SK-N-SH treated with all-trans-retinoic acid at 6 μM for 48 hours (cell line): ENCODE measurements around the gene GASK1B.

ENCODE experiments used
- ATAC-seq: fragments of 200-7000 bp; cut with Tn5 transposase; 3 replicates; pipeline ENCODE4 v1.9.1; 2020; ENCODE audit warnings: mild to moderate bottlenecking, moderate library complexity
- ARNTL ChIP-seq: fragments of 450-650 bp; formaldehyde crosslinking; IDR thresholded peaks from 2 replicates; pipeline ENCODE4 v1.5.0; 2020; ENCODE audit warnings: low read depth, mild to moderate bottlenecking, moderate library complexity, borderline replicate concordance
- BACH2 ChIP-seq: fragments of 250-450 bp; sonication (Bioruptor Pico); IDR thresholded peaks from 2 replicates; pipeline ENCODE4 v1.9.0; 2021; ENCODE audit warnings: mild to moderate bottlenecking, borderline replicate concordance
- CREB5 ChIP-seq: fragments of 250-450 bp; sonication (Bioruptor Pico); IDR thresholded peaks from 2 replicates; pipeline ENCODE4 v1.5.1; 2020; ENCODE audit warnings: low read depth, mild to moderate bottlenecking, moderate library complexity
- CSDC2 ChIP-seq: fragments of 250-450 bp; sonication (Bioruptor Pico); IDR thresholded peaks from 2 replicates; pipeline ENCODE4 v1.5.0; 2020; ENCODE audit warnings: mild to moderate bottlenecking, moderate library complexity
- GLIS3 ChIP-seq: fragments of 250-450 bp; sonication (Bioruptor Pico); IDR thresholded peaks from 2 replicates; pipeline ENCODE4 v1.5.0; 2020; ENCODE audit warnings: mild to moderate bottlenecking, moderate library complexity
- OSR1 ChIP-seq: fragments of 250-450 bp; sonication (Bioruptor Pico); IDR thresholded peaks from 2 replicates; pipeline ENCODE4 v1.8.0; 2022; ENCODE audit warnings: moderate library complexity, mild to moderate bottlenecking, inconsistent platforms
- PATZ1 ChIP-seq: fragments of 250-450 bp; sonication (Bioruptor Pico); IDR thresholded peaks from 2 replicates; pipeline ENCODE4 v1.8.0; 2020; ENCODE audit warnings: mild to moderate bottlenecking, moderate library complexity, borderline replicate concordance
- PPARA ChIP-seq: fragments of 250-450 bp; sonication (Bioruptor Pico); IDR thresholded peaks from 2 replicates; pipeline ENCODE4 v1.5.0; 2020; ENCODE audit warnings: mild to moderate bottlenecking, borderline replicate concordance
- RARB ChIP-seq: fragments of 250-450 bp; sonication (Bioruptor Pico); IDR thresholded peaks from 2 replicates; pipeline ENCODE4 v1.8.0; 2021; ENCODE audit warnings: mild to moderate bottlenecking, moderate library complexity
- SNAI2 ChIP-seq: fragments of 250-450 bp; sonication (Bioruptor Pico); IDR thresholded peaks from 2 replicates; pipeline ENCODE4 v1.5.0; 2020; ENCODE audit warnings: mild to moderate bottlenecking, moderate library complexity
- TCF4 ChIP-seq: fragments of 250-450 bp; sonication (Bioruptor Pico); IDR thresholded peaks from 2 replicates; pipeline ENCODE4 v1.8.0; 2021; ENCODE audit warnings: mild to moderate bottlenecking, moderate library complexity, borderline replicate concordance
- TOX ChIP-seq: fragments of 250-450 bp; sonication (Bioruptor Pico); IDR thresholded peaks from 2 replicates; pipeline ENCODE4 v1.8.0; 2021; ENCODE audit warnings: mild to moderate bottlenecking, moderate library complexity, borderline replicate concordance
- TSHZ2 ChIP-seq: fragments of 250-450 bp; sonication (Bioruptor Pico); IDR thresholded peaks from 2 replicates; pipeline ENCODE4 v1.5.0; 2020; ENCODE audit warnings: mild to moderate bottlenecking, moderate library complexity
- ZFP3 ChIP-seq: fragments of 250-450 bp; sonication (Bioruptor Pico); IDR thresholded peaks from 2 replicates; pipeline ENCODE4 v1.5.0; 2020; ENCODE audit warnings: mild to moderate bottlenecking, moderate library complexity
- ZNF565 ChIP-seq: fragments of 450-650 bp; formaldehyde crosslinking; conservative IDR thresholded peaks from 2 replicates; pipeline ENCODE4 v1.5.0; 2020; ENCODE audit warnings: low read depth, mild to moderate bottlenecking, moderate library complexity
- ZNF70 ChIP-seq: fragments of 450-650 bp; formaldehyde crosslinking; IDR thresholded peaks from 2 replicates; pipeline ENCODE4 v1.5.0; 2020; ENCODE audit warnings: mild to moderate bottlenecking, moderate library complexity
- TF ChIP-seq, protein P1 (sequence below): fragments of 250-450 bp; sonication (Bioruptor Pico); IDR thresholded peaks from 2 replicates; pipeline ENCODE4 v1.5.1; 2021; ENCODE audit warnings: mild to moderate bottlenecking, moderate library complexity

Gene GASK1B

DNA sequence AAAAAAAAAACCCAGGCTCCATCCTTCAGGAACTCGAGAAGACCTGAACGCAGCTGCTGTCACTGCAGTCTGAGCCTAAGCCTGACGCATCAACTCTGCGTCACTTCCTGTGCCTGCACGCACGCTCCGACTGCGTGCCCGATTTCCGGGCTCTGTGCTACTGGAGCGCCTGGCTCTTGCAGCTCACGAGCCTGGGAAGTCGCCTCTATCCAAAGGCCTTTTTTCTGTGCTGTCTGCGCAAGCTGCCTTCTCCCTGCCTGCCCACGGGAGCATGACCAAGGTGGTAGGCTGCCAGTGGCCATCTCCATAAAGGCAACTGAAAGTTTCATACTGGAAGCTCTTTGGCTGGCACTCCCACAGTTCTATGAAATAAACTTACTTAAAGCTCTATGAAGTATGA lies 9.9 kb upstream of the GASK1B start (continued):
- no peak for TF ChIP-seq CREB5 (CRISPR knock-in tag)
- no peak for TF ChIP-seq OSR1 (CRISPR knock-in tag)
- TF ChIP-seq CSDC2 (CRISPR knock-in tag), result no peak
- no peak for TF ChIP-seq GLIS3 (CRISPR knock-in tag)
- TF ChIP-seq TOX (CRISPR knock-in tag), result no peak
- TF ChIP-seq PPARA (CRISPR knock-in tag), result no peak
- TF ChIP-seq BACH2 (CRISPR knock-in tag), result no peak
- TF ChIP-seq ZFP3 (CRISPR knock-in tag), result no peak
- TF ChIP-seq SNAI2 (CRISPR knock-in tag), result no peak

DNA sequence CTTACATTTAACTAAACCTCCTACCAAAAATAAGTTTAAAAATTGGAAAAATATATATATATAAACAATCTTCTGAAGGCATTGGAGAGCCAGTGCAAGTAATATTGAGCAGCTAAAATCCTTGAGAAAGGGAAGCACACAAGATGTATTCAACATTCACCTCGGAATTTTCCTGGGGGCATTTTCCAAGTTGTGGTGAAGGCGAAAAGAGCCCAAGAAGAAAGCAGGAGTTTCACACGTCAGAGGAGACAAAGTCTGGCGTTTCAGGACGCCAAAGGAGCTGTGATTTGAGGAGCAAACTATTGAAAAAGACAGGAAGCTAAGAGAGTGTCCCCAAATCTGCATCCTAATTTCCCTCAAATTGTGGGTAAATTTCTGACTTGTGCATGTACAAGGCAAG lies 9.1 kb upstream of the GASK1B start:
- TF ChIP-seq ZNF70 (CRISPR knock-in tag) (no peak), TOX (CRISPR knock-in tag) (no peak), SNAI2 (CRISPR knock-in tag) (no peak), RARB (CRISPR knock-in tag) (no peak), OSR1 (CRISPR knock-in tag) (no peak), BACH2 (CRISPR knock-in tag) (no peak), CREB5 (CRISPR knock-in tag) (no peak), PATZ1 (CRISPR knock-in tag) (no peak)
- TF ChIP-seq, protein P1, sequence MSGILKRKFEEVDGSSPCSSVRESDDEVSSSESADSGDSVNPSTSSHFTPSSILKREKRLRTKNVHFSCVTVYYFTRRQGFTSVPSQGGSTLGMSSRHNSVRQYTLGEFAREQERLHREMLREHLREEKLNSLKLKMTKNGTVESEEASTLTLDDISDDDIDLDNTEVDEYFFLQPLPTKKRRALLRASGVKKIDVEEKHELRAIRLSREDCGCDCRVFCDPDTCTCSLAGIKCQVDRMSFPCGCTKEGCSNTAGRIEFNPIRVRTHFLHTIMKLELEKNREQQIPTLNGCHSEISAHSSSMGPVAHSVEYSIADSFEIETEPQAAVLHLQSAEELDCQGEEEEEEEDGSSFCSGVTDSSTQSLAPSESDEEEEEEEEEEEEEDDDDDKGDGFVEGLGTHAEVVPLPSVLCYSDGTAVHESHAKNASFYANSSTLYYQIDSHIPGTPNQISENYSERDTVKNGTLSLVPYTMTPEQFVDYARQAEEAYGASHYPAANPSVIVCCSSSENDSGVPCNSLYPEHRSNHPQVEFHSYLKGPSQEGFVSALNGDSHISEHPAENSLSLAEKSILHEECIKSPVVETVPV (CRISPR knock-in tag), result no peak
- ATAC-seq, result no peak

DNA sequence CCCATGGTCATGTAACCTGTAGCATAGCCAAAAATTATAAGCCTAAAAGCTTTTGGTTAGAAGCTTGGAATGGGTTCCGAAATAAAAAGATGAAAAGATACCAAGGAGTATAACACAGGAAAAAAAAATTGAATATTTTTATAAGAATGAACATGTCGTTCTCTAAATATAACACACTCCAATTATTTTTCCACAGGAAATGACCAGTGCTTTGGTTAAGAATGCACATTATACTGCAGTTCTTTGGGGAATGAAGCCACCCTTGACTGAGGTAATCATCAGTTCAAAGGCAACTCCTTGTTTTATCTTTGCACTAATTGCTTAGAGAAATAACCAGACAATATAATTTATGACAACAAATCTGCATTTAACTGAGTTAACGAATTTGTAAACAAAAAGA lies 6.6 kb upstream of the GASK1B start:
- no peak for ATAC-seq
- TF ChIP-seq TSHZ2 (CRISPR knock-in tag), result no peak
- TF ChIP-seq BACH2 (CRISPR knock-in tag), result no peak
- no peak for TF ChIP-seq TCF4
- no peak for TF ChIP-seq GLIS3 (CRISPR knock-in tag)

DNA sequence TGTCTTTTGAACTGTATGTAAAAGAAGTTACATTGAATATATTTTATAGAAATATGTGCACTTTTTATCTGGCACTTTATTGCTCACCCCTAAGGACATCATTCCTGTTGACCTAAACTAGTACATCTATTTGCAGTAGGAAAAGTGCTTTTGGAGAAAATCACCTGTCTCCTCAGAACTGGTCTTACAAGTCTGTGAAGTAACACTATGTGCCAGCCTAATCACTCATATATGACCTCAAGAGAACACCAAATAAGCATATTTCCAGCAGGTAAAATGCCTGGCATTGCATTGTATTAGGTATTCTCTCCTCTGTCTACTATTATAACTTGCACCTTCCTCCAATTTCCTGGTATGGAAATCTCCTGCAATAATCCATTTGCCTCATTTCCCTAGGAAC lies 4.0 kb upstream of the GASK1B start:
- no peak for ATAC-seq
- no peak for TF ChIP-seq ZNF565
- TF ChIP-seq, protein P1 (CRISPR knock-in tag), result no peak
- TF ChIP-seq ARNTL, result no peak
